Right lobe of liver (tissue), 6 donors: ENCODE measurements around the gene INPP4A. TPM values are rescaled to one million over a fixed set of nuclear protein-coding genes. Genes with fewer than 3 reads are reported as not detected.

Source experiments
- ATAC-seq, 4 donors: fragments of 200-7000 bp; cut with Tn5 transposase; one replicate each; pipeline ENCODE4 v1.9.1; 2020; ENCODE audit warnings: mild to moderate bottlenecking in 4 of 4, moderate library complexity in 4 of 4
- DNase-seq, 3 donors: peaks; one replicate each; pipeline ENCODE4 v3.0.0-alpha.2; 2020
- H3K27ac ChIP-seq, 3 donors: fragments of 200-600 bp; one replicate each; pipeline ENCODE4 v1.8.0; 2022
- H3K27me3 ChIP-seq, 2 donors: fragments of 200-600 bp; one replicate each; pipeline ENCODE4 v1.8.0; 2022
- H3K36me3 ChIP-seq, 4 donors: fragments of 200-600 bp; sonication (generic) in 1 of 4; one replicate each; pipeline versions ENCODE4 v1.5.1 to v1.8.0; 2017 to 2022; ENCODE audit warnings: control low read depth in 1 of 4
- H3K4me1 ChIP-seq, 4 donors: fragments of 200-600 bp; sonication (generic) in 1 of 4; one replicate each; pipeline versions ENCODE4 v1.5.1 to v1.8.0; 2017 to 2022; ENCODE audit warnings: control low read depth in 1 of 4
- H3K4me3 ChIP-seq, 3 donors: fragments of 200-600 bp; one replicate each; pipeline ENCODE4 v1.8.0; 2022
- H3K9me3 ChIP-seq, 4 donors: fragments of 200-600 bp; sonication (generic) in 1 of 4; one replicate each; pipeline versions ENCODE4 v1.5.1 to v1.8.0; 2017 to 2022; ENCODE audit warnings: control low read depth in 1 of 4
- POLR2A ChIP-seq: fragments of 450-650 bp; IDR thresholded peaks from one replicate; pipeline ENCODE4 v1.6.1; 2017; ENCODE audit warnings: antibody characterized with exemption, mild to moderate bottlenecking
- WGBS: methylation state at CpG from one replicate; pipeline ENCODE4 v1.1.6; 2018; ENCODE audit warnings: low coverage, low lambda C conversion rate; ENCODE audit not compliant: insufficient coverage; ENCODE audit errors: missing lambda C conversion rate; 5-methylcytosine and 5-hydroxymethylcytosine counted together
- intact Hi-C, 2 donors: fragments of 100-400 bp; cut with DNase I; formaldehyde crosslinking; loops; one replicate each; pipeline versions ENCODE4 v1.11.2 to v1.14.1; 2022
- total RNA-seq, 6 experiments: library from RNA; depleted of rRNA in 2 of 6; stranded (reverse); fragments of >200 nt in 2 of 6; fragmentation: NEBNext Ultra II Directional in 3 of 6; extraction: Animal tissue kit (Norgen Biotek cat#: 25700) in 3 of 6; gene quantifications; one replicate each; pipeline versions ENCODE4 v1.1.0 to v1.2.4, GENCODE V29; 2016 to 2023
- TF ChIP-seq, protein P1 (sequence below), 4 donors: fragments of 200-600 bp in 3 of 4; fragments of 450-650 bp in 1 of 4; IDR thresholded peaks; one replicate each; pipeline versions ENCODE4 v1.5.1 to v1.8.0; 2016 to 2022; ENCODE audit warnings: antibody characterized with exemption in 4 of 4, mild to moderate bottlenecking in 2 of 4
- donor health status: DM: no; HTN: yes; CAD: no.
- donor health status: DM: no; HTN: no; CAD: no.
- donor health status: DM: no; HTN: no; CAD: no.
- donor health status: DM: no; HTN: yes; CAD: no.
- donor health status: DM: no; HTN: yes; CAD: no.

INPP4A gene
- total RNA-seq, 6 experiments from 2014 or later = 6.5 to 10.4 (median 8.0) TPM

DNA sequence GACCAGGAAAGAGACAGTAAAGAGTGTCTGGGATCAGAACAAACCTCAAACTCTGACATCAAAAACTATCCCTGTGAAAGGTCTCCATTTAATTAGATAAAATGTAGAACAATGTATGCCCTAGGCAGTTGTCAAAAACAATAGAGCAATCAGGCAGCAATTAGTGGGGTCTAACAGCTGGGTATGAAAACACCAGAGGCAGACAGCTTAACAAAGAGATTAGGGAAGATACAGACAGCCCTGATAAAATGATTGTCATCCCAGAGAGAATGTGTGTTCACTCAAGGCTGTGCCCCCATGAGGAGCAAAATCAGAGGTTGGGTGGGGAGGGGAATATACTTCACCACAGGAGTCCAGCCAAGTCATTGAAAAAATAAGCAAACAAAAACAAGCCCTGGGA is 50.0 kb downstream of the INPP4A start:
- DNase-seq (no peak), ATAC-seq (no peak)
- Histone ChIP-seq H3K27ac (no peak overlapping the region), H3K27me3 (no peaks in the 10 kb centered on the region), H3K4me3 (no peak overlapping the region), H3K36me3 (no peaks in the 10 kb centered on the region), H3K9me3 (no peaks in the 10 kb centered on the region), H3K4me1 (no peaks in the 10 kb centered on the region)
- no peak for TF ChIP-seq POLR2A
- TF ChIP-seq, protein P1, sequence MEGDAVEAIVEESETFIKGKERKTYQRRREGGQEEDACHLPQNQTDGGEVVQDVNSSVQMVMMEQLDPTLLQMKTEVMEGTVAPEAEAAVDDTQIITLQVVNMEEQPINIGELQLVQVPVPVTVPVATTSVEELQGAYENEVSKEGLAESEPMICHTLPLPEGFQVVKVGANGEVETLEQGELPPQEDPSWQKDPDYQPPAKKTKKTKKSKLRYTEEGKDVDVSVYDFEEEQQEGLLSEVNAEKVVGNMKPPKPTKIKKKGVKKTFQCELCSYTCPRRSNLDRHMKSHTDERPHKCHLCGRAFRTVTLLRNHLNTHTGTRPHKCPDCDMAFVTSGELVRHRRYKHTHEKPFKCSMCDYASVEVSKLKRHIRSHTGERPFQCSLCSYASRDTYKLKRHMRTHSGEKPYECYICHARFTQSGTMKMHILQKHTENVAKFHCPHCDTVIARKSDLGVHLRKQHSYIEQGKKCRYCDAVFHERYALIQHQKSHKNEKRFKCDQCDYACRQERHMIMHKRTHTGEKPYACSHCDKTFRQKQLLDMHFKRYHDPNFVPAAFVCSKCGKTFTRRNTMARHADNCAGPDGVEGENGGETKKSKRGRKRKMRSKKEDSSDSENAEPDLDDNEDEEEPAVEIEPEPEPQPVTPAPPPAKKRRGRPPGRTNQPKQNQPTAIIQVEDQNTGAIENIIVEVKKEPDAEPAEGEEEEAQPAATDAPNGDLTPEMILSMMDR (IDR thresholded peaks at IDR 0.05) = no peak
- intact Hi-C loops = no loop called here

- no peak for DNase-seq
- H3K36me3 ChIP-seq = no peaks in the 10 kb centered on the region
- no peaks in the 10 kb centered on the region for H3K27me3 ChIP-seq
These were observed 52.3 kb downstream of the INPP4A start for GRCh38 chr2:98496750-98497493.

GRCh38 chr2:98498703-98499440 is 54.2 kb downstream of the INPP4A start:
- peaks cover 0 to 1% (median 0%) of the 10 kb centered on the region in 4 donors for H3K4me1 ChIP-seq
- H3K4me3 ChIP-seq = no peak overlapping the region
- intact Hi-C loops = no loop called here
- no peaks in the 10 kb centered on the region for H3K27me3 ChIP-seq
- DNase-seq (no peak), ATAC-seq (peak in 3 of 4 donors; percentile 32 to 63 (median 42))
- H3K9me3 ChIP-seq = no peaks in the 10 kb centered on the region
- H3K36me3 ChIP-seq = no peaks in the 10 kb centered on the region
- TF ChIP-seq, protein P1 (IDR thresholded peaks at IDR 0.05) = no peak
- no peak for TF ChIP-seq POLR2A
- WGBS = 36% methylated on average over 4 of the region's 4 CpGs
- H3K27ac ChIP-seq = no peak overlapping the region

More at GRCh38 chr2:98496750-98497493, 52.3 kb downstream of the INPP4A start:
- Histone ChIP-seq H3K4me3 (no peak overlapping the region), H3K4me1 (no peaks in the 10 kb centered on the region), H3K27ac (no peak overlapping the region), H3K9me3 (no peaks in the 10 kb centered on the region)
- WGBS = no CpG with 5 or more reads among the region's 4 CpGs
- no peak for ATAC-seq
- TF ChIP-seq, protein P1 (IDR thresholded peaks at IDR 0.05) = no peak
- intact Hi-C loops = no loop called here

DNA sequence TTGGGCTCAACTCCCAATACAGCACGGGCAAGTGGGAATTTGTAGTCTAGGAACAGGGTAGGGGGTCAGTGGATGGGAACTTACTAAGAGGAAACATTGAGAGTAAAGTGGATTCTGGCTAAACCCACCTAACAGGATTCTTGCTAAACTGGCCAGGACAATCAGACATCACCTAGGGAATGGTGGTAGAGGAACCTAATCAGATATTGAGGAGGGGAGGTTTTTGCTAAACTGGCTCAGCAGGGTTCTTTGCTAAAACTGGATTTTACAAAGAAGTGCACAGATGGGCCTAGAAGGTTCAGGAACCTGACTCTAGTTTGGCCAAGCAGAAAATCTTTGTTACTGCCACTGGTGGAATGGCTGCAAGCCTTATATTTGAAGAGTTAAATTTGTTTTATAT is 55.9 kb downstream of the INPP4A start:
- Histone ChIP-seq H3K4me1 (peaks cover 0 to 15% (median 4%) of the 10 kb centered on the region in 4 donors), H3K27ac (no peak overlapping the region), H3K36me3 (no peaks in the 10 kb centered on the region), H3K4me3 (no peak overlapping the region), H3K27me3 (no peaks in the 10 kb centered on the region), H3K9me3 (no peaks in the 10 kb centered on the region)
- ATAC-seq (no peak), DNase-seq (no peak)
- intact Hi-C loops = no loop called here
- 100% methylated on average over 1 of the region's 1 CpG for WGBS
- no peak for TF ChIP-seq POLR2A
- TF ChIP-seq, protein P1 (IDR thresholded peaks at IDR 0.05) = no peak
